HG03432 (cell line): ENCODE results near the gene TPST2.

Experiments used
- ATAC-seq: cut with Tn5 transposase; IDR thresholded peaks from one replicate; pipeline ENCODE4 v1.9.1; 2021; ENCODE audit warnings: mild to moderate bottlenecking, moderate library complexity; ENCODE audit not compliant: unreplicated experiment

TPST2 gene

GRCh38 chr22:26610996-26611395 is 21.1 kb upstream of the TPST2 start:
- no peak for ATAC-seq

- peak; percentile 85 for ATAC-seq
Observed at GRCh38 chr22:26610072-26610958, 20.4 kb upstream of the TPST2 start.

- ATAC-seq: no peak
Observed at GRCh38 chr22:26609287-26609686, 19.4 kb upstream of the TPST2 start.

- no peak for ATAC-seq
Observed at GRCh38 chr22:26608129-26608528, 18.2 kb upstream of the TPST2 start.

GRCh38 chr22:26606611-26607010 is 16.7 kb upstream of the TPST2 start:
- no peak for ATAC-seq

- ATAC-seq: no peak
Observed at GRCh38 chr22:26604368-26604767, 14.4 kb upstream of the TPST2 start.

GRCh38 chr22:26602127-26602526 is 12.2 kb upstream of the TPST2 start:
- no peak for ATAC-seq

GRCh38 chr22:26601726-26602125 is 11.8 kb upstream of the TPST2 start:
- ATAC-seq: no peak

- ATAC-seq: no peak
Observed at GRCh38 chr22:26599505-26599904, 9.6 kb upstream of the TPST2 start.

GRCh38 chr22:26597480-26597879 is 7.5 kb upstream of the TPST2 start:
- no peak for ATAC-seq

GRCh38 chr22:26597026-26597425 is 7.1 kb upstream of the TPST2 start:
- no peak for ATAC-seq

- ATAC-seq: no peak
Observed at GRCh38 chr22:26593763-26594162, 3.8 kb upstream of the TPST2 start.

GRCh38 chr22:26592421-26592891 is 2.5 kb upstream of the TPST2 start:
- ATAC-seq: peak; percentile 69

- peak; percentile 2 for ATAC-seq
Observed at GRCh38 chr22:26589367-26589844, 526 bp downstream of the TPST2 start.

GRCh38 chr22:26588729-26589366 is 1.1 kb downstream of the TPST2 start:
- no peak for ATAC-seq

GRCh38 chr22:26587991-26588613 is 1.8 kb downstream of the TPST2 start:
- ATAC-seq: no peak

- ATAC-seq: no peak
Observed at GRCh38 chr22:26586556-26587325, 3.2 kb downstream of the TPST2 start.

GRCh38 chr22:26585104-26585790 is 4.7 kb downstream of the TPST2 start:
- no peak for ATAC-seq

- no peak for ATAC-seq
Observed at GRCh38 chr22:26584010-26584409, 5.9 kb downstream of the TPST2 start.

GRCh38 chr22:26581633-26582168 is 8.2 kb downstream of the TPST2 start:
- ATAC-seq: no peak
